H9 (cell line): ENCODE measurements around the gene POU3F3. TPM values are rescaled to one million over a fixed set of nuclear protein-coding genes. Genes with fewer than 3 reads are reported as not detected.

Experiments used
- DNase-seq: peaks from one replicate; pipeline ENCODE4 v3.0.0-alpha.2; 2017
- H2AFZ ChIP-seq: one replicate; pipeline ENCODE4 v1.6.1; 2013; ENCODE audit warnings: mild to moderate bottlenecking, low read length, control low read depth, moderate library complexity
- H2AK5ac ChIP-seq: 2 replicates; pipeline ENCODE4 v1.6.1; 2013; ENCODE audit warnings: low read length, control low read depth, mixed read lengths; ENCODE audit not compliant: insufficient read length
- H2BK120ac ChIP-seq: one replicate; pipeline ENCODE4 v1.6.1; 2013; ENCODE audit warnings: low read depth, mild to moderate bottlenecking, low read length, control low read depth, inconsistent platforms; ENCODE audit not compliant: poor library complexity, severe bottlenecking
- H2BK12ac ChIP-seq: 2 replicates; pipeline ENCODE4 v1.6.1; 2013; ENCODE audit warnings: low read length, control low read depth, mixed read lengths, low read depth; ENCODE audit not compliant: insufficient read length
- H2BK15ac ChIP-seq: 2 replicates; pipeline ENCODE4 v1.6.1; 2013; ENCODE audit warnings: low read depth, low read length, control low read depth
- H2BK20ac ChIP-seq: one replicate; pipeline ENCODE4 v1.6.1; 2013; ENCODE audit warnings: low read depth, mild to moderate bottlenecking, low read length, control low read depth, inconsistent platforms; ENCODE audit not compliant: poor library complexity, severe bottlenecking
- H2BK5ac ChIP-seq: 2 replicates; pipeline ENCODE4 v1.6.1; 2013; ENCODE audit warnings: low read length, control low read depth, mixed read lengths; ENCODE audit not compliant: insufficient read length
- H3K14ac ChIP-seq: 2 replicates; pipeline ENCODE4 v1.6.1; 2013; ENCODE audit warnings: low read length, control low read depth; ENCODE audit not compliant: insufficient read depth
- H3K18ac ChIP-seq: 2 replicates; pipeline ENCODE4 v1.6.1; 2013; ENCODE audit warnings: low read depth, mild to moderate bottlenecking, mixed read lengths, low read length, control low read depth; ENCODE audit not compliant: insufficient read length
- H3K23ac ChIP-seq: 2 replicates; pipeline ENCODE4 v1.6.1; 2013; ENCODE audit warnings: low read length, control low read depth, mixed read lengths, low read depth; ENCODE audit not compliant: insufficient read length
- H3K23me2 ChIP-seq: 2 replicates; pipeline ENCODE4 v1.6.1; 2013; ENCODE audit warnings: low read depth, mild to moderate bottlenecking, mixed read lengths, low read length, control low read depth; ENCODE audit not compliant: insufficient read length, poor library complexity, severe bottlenecking
- H3K27ac ChIP-seq: 2 replicates; pipeline ENCODE4 v1.5.1; 2013; ENCODE audit warnings: low read length, control low read depth, mixed read lengths, low read depth; ENCODE audit not compliant: insufficient read length
- H3K27me3 ChIP-seq: 2 replicates; pipeline ENCODE4 v1.6.1; 2013; ENCODE audit warnings: low read length, control low read depth, inconsistent platforms; ENCODE audit not compliant: insufficient read depth
- H3K4ac ChIP-seq: 2 replicates; pipeline ENCODE4 v1.6.1; 2013; ENCODE audit warnings: low read depth, mild to moderate bottlenecking, control low read depth, inconsistent platforms, low read length, moderate library complexity
- H3K4me1 ChIP-seq: 2 replicates; pipeline ENCODE4 v1.6.1; 2013; ENCODE audit warnings: low read length, control low read depth, inconsistent platforms; ENCODE audit not compliant: insufficient read depth
- H3K4me2 ChIP-seq: 2 replicates; pipeline ENCODE4 v1.6.1; 2013; ENCODE audit warnings: low read length, control low read depth, mixed read lengths; ENCODE audit not compliant: insufficient read length, insufficient read depth
- H3K56ac ChIP-seq: 2 replicates; pipeline ENCODE4 v1.6.1; 2013; ENCODE audit warnings: low read depth, mild to moderate bottlenecking, mixed read lengths, low read length, control low read depth; ENCODE audit not compliant: insufficient read length
- H3K79me1 ChIP-seq: 2 replicates; pipeline ENCODE4 v1.6.1; 2013; ENCODE audit warnings: low read depth, mild to moderate bottlenecking, moderate library complexity, low read length, control low read depth, inconsistent platforms; ENCODE audit not compliant: insufficient read depth, poor library complexity, severe bottlenecking
- H3K79me2 ChIP-seq: 2 replicates; pipeline ENCODE4 v1.6.1; 2013; ENCODE audit warnings: low read length, control low read depth, inconsistent platforms; ENCODE audit not compliant: insufficient read depth
- H3K9ac ChIP-seq: 2 replicates; pipeline ENCODE4 v1.6.1; 2013; ENCODE audit warnings: low read length, control low read depth, mixed read lengths; ENCODE audit not compliant: insufficient read length; ENCODE audit errors: extremely low read depth
- H3K9me3 ChIP-seq: one replicate; pipeline ENCODE4 v1.6.1; 2013; ENCODE audit warnings: low read depth, low read length, inconsistent platforms; ENCODE audit not compliant: control insufficient read depth
- H3T11ph ChIP-seq: one replicate; pipeline ENCODE4 v1.6.1; 2013; ENCODE audit warnings: mild to moderate bottlenecking, low read length, control low read depth, inconsistent platforms
- H4K20me1 ChIP-seq: one replicate; pipeline ENCODE4 v1.6.1; 2013; ENCODE audit not compliant: control insufficient read depth, insufficient read length, insufficient read depth
- H4K5ac ChIP-seq: 2 replicates; pipeline ENCODE4 v1.6.1; 2013; ENCODE audit warnings: low read depth, mild to moderate bottlenecking, mixed read lengths, low read length, control low read depth; ENCODE audit not compliant: insufficient read length
- H4K8ac ChIP-seq: replicated peaks from 2 replicates; pipeline ENCODE4 v1.6.1; 2013; ENCODE audit warnings: low read length, control low read depth, mixed read lengths, low read depth; ENCODE audit not compliant: insufficient read length
- H4K91ac ChIP-seq: 2 replicates; pipeline ENCODE4 v1.6.1; 2013; ENCODE audit warnings: low read depth, mild to moderate bottlenecking, moderate library complexity, mixed read lengths, low read length, control low read depth; ENCODE audit not compliant: insufficient read length
- H3K27ac Mint-ChIP-seq, 3 experiments: 2 replicates in 2 of 3; 3 replicates in 1 of 3; pipeline ENCODE4 v1.8.0; 2020 to 2021; ENCODE audit warnings: mixed read lengths in 3 of 3, mild to moderate bottlenecking in 1 of 3, moderate library complexity in 1 of 3
- H3K27me3 Mint-ChIP-seq: 2 replicates; pipeline ENCODE4 v1.8.0; 2021; ENCODE audit warnings: low read depth, mild to moderate bottlenecking, moderate library complexity, mixed read lengths
- H3K36me3 Mint-ChIP-seq, 3 experiments: 2 replicates in 2 of 3; 3 replicates in 1 of 3; pipeline ENCODE4 v1.8.0; 2020 to 2021; ENCODE audit warnings: low read depth in 3 of 3, mixed read lengths in 3 of 3; ENCODE audit not compliant: insufficient read depth in 1 of 3
- H3K4me1 Mint-ChIP-seq, 2 experiments: 2 replicates each; pipeline ENCODE4 v1.8.0; 2020; ENCODE audit warnings: mixed read lengths in 2 of 2
- H3K4me3 Mint-ChIP-seq, 2 experiments: 2 replicates in 1 of 2; 3 replicates in 1 of 2; pipeline ENCODE4 v1.8.0; 2020 to 2021; ENCODE audit warnings: mild to moderate bottlenecking in 2 of 2, mixed read lengths in 2 of 2, moderate library complexity in 1 of 2
- H3K9me3 Mint-ChIP-seq, 2 experiments: 2 replicates in 1 of 2; 3 replicates in 1 of 2; pipeline ENCODE4 v1.8.0; 2020; ENCODE audit warnings: mild to moderate bottlenecking in 2 of 2, mixed read lengths in 2 of 2, moderate library complexity in 1 of 2
- WGBS: extraction: QIAGEN DNeasy Blood & Tissue Kit; methylation state at CpG from one replicate; pipeline ENCODE4 v1.1.7; 2013; ENCODE audit warnings: missing lambda C conversion rate, low lambda C conversion rate, mixed read lengths; ENCODE audit not compliant: insufficient read length; ENCODE audit errors: extremely low coverage; 5-methylcytosine and 5-hydroxymethylcytosine counted together
- total RNA-seq: library from RNA; stranded (reverse); gene quantifications from 2 replicates; pipeline ENCODE4 v1.2.1, GENCODE V29; 2021
- TF ChIP-seq, protein P1 (sequence below): fragments of 200-600 bp; sonication (generic); conservative IDR thresholded peaks from 3 replicates; pipeline ENCODE4 v1.8.0; 2021; ENCODE audit warnings: antibody characterized with exemption, mild to moderate bottlenecking

The POU3F3 gene
- total RNA-seq, 1 experiment from 2014 or later = not detected

DNA sequence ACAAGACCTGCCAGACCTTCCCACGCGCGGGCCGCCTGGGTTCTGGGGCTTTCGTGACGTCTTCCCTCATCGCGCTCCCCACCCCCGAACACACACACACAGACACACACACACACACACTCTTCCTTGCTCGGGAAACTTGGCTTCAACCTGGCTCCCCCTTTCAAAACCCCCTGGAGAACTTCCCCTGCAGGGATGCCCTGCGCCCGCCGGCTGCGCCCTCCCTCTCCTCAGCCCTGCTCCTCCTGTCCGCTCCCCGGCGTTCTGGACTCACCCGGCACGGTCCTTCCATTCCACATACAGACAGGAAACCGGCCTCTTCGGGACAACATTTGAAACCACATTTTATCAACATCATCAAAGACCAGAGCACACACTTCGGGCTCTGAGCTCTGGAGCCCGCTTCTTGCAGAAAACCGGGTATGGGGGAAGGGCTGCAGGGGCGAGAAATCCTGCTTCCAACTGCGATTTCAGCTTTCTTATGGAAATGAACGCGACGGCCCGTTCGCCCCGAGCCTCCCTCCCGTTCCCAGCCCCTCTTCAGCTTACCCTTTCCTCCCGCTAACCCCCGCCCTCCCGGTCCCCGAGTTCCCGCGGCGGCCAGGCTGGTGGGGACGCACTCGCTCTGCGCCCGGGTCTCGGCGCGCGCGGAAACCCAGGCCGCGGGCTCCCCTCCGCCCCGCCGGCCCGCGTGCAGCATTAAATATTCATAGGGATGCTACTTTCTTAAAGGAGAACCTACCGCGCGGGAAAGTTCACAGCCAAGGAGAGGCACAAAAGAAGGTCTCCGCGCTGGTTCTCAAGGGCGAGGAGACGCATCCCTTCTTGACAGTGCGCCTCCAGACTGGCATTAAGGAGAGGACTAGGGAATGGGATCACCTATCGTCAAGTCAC is 18.3 kb downstream of the POU3F3 start:
- Histone ChIP-seq H3K4me1 (no peaks in the 10 kb centered on the region), H2BK120ac (no peak overlapping the region), H3K27me3 (peaks cover 62% of the 10 kb centered on the region), H3K56ac (no peak overlapping the region), H3K9me3 (no peaks in the 10 kb centered on the region), H2BK5ac (no peak overlapping the region), H2BK15ac (no peak overlapping the region), H3K27ac (no peak overlapping the region), H3K23ac (no peak overlapping the region), H2BK12ac (no peak overlapping the region), H3T11ph (no peak overlapping the region), H3K9ac (no peak overlapping the region), H4K20me1 (no peaks in the 10 kb centered on the region), H4K91ac (no peak overlapping the region), H3K79me2 (no peaks in the 10 kb centered on the region), H4K8ac (no peak overlapping the region), H4K5ac (no peak overlapping the region), H2BK20ac (no peak overlapping the region), H3K14ac (no peak overlapping the region; the same call in 1 of the 2 replicates), H3K79me1 (no peaks in the 10 kb centered on the region), H3K4me2 (peak overlapping the region; percentile 91), H3K18ac (no peak overlapping the region), H2AK5ac (no peak overlapping the region), H3K4ac (no peak overlapping the region), H3K23me2 (peaks cover 14% of the 10 kb centered on the region), H2AFZ (no peak overlapping the region)
- Mint-ChIP-seq H3K36me3 (no peaks in the 10 kb centered on the region), H3K9me3 (peaks cover 0 to 5% of the 10 kb centered on the region in 2 experiments; a peak in 2 of 5 replicates), H3K4me3 (peak overlapping the region; percentile 67 to 90), H3K27me3 (peaks cover 97% of the 10 kb centered on the region), H3K4me1 (peaks cover 27 to 32% of the 10 kb centered on the region in 2 experiments), H3K27ac (peak overlapping the region in 1 of 3 experiments; percentile 82; a peak in 1 of 7 replicates)
- DNase-seq = peak; percentile 83
- TF ChIP-seq, protein P1, sequence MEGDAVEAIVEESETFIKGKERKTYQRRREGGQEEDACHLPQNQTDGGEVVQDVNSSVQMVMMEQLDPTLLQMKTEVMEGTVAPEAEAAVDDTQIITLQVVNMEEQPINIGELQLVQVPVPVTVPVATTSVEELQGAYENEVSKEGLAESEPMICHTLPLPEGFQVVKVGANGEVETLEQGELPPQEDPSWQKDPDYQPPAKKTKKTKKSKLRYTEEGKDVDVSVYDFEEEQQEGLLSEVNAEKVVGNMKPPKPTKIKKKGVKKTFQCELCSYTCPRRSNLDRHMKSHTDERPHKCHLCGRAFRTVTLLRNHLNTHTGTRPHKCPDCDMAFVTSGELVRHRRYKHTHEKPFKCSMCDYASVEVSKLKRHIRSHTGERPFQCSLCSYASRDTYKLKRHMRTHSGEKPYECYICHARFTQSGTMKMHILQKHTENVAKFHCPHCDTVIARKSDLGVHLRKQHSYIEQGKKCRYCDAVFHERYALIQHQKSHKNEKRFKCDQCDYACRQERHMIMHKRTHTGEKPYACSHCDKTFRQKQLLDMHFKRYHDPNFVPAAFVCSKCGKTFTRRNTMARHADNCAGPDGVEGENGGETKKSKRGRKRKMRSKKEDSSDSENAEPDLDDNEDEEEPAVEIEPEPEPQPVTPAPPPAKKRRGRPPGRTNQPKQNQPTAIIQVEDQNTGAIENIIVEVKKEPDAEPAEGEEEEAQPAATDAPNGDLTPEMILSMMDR = no peak
- WGBS = no CpG with 5 or more reads among the region's 65 CpGs
